ENCODE results near the gene B3GAT1. TPM values are rescaled to one million over a fixed set of nuclear protein-coding genes. Genes with fewer than 3 reads are reported as not detected.

B3GAT1 gene
- total and polyA plus RNA-seq, 12 donors = 0.04 to 0.60 (median 0.08) TPM; not detected in 6

DNA sequence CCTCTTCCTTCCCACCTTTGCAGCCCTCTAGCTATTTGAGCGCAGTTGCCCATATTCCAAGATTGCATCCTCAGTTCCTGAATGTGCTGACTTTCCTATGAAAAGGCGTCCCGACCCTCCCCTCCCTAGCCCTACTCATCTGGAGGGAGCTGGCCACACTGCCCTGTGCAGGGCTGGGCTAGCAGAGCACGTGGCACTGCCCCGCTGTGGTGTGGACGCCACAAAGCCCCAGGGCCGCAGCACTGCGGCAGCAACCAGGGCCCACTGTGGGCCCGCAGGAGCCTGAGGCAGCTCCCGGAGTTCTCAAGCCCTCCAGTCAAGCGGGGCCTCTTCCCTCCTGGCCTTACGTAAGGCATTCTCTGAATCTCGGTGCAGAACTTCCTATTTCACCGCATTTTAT lies 27.6 kb downstream of the B3GAT1 start:
- H3K36me3 ChIP-seq = no peaks in the 10 kb centered on the region
- ATAC-seq = no peak
- peaks cover 0 to 49% (median 29%) of the 10 kb centered on the region in 7 donors for H3K27me3 ChIP-seq
- DNase-seq = no peak
- TF ChIP-seq, protein P1, sequence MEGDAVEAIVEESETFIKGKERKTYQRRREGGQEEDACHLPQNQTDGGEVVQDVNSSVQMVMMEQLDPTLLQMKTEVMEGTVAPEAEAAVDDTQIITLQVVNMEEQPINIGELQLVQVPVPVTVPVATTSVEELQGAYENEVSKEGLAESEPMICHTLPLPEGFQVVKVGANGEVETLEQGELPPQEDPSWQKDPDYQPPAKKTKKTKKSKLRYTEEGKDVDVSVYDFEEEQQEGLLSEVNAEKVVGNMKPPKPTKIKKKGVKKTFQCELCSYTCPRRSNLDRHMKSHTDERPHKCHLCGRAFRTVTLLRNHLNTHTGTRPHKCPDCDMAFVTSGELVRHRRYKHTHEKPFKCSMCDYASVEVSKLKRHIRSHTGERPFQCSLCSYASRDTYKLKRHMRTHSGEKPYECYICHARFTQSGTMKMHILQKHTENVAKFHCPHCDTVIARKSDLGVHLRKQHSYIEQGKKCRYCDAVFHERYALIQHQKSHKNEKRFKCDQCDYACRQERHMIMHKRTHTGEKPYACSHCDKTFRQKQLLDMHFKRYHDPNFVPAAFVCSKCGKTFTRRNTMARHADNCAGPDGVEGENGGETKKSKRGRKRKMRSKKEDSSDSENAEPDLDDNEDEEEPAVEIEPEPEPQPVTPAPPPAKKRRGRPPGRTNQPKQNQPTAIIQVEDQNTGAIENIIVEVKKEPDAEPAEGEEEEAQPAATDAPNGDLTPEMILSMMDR (IDR thresholded peaks at IDR 0.05) = no peak
- H3K27ac ChIP-seq = no peak overlapping the region
- no peaks in the 10 kb centered on the region for H3K9me3 ChIP-seq
- no peak overlapping the region for H3K4me3 ChIP-seq
- WGBS, 2 donors = 83 to 92% methylated on average over 14 of the region's 14 CpGs
- H3K4me1 ChIP-seq = no peaks in the 10 kb centered on the region
- intact Hi-C loops (cut with DNase I) = no loop called here

GRCh38 chr11:134383576-134384221 lies 28.3 kb downstream of the B3GAT1 start:
- H3K4me1 ChIP-seq = no peaks in the 10 kb centered on the region
- DNase-seq (no peak), ATAC-seq (no peak)
- no peak overlapping the region for H3K4me3 ChIP-seq
- no peaks in the 10 kb centered on the region for H3K36me3 ChIP-seq
- H3K27ac ChIP-seq = no peak overlapping the region
- no peaks in the 10 kb centered on the region for H3K9me3 ChIP-seq
- intact Hi-C loops (cut with DNase I) = no loop called here
- 83 to 94% methylated on average over 78 of the region's 78 CpGs for WGBS, 2 donors
- TF ChIP-seq, protein P1 (IDR thresholded peaks at IDR 0.05) = no peak
- peaks cover 0 to 49% (median 29%) of the 10 kb centered on the region in 7 donors for H3K27me3 ChIP-seq

- Histone ChIP-seq H3K4me3 (no peak overlapping the region), H3K27ac (no peak overlapping the region), H3K27me3 (peaks cover 0 to 42% (median 25%) of the 10 kb centered on the region in 7 donors), H3K9me3 (no peaks in the 10 kb centered on the region), H3K4me1 (no peaks in the 10 kb centered on the region), H3K36me3 (no peaks in the 10 kb centered on the region)
- DNase-seq = no peak
- TF ChIP-seq, protein P1 (IDR thresholded peaks at IDR 0.05) = no peak
- intact Hi-C loops (cut with DNase I) = no loop called here
- 94 to 95% methylated on average over 24 of the region's 24 CpGs for WGBS, 2 donors
- no peak for ATAC-seq
Measured at GRCh38 chr11:134382830-134383229, 29.2 kb downstream of the B3GAT1 start.

- Histone ChIP-seq H3K36me3 (no peaks in the 10 kb centered on the region), H3K4me1 (no peaks in the 10 kb centered on the region), H3K27ac (no peak overlapping the region), H3K9me3 (no peaks in the 10 kb centered on the region), H3K4me3 (no peak overlapping the region), H3K27me3 (peaks cover 0 to 37% (median 20%) of the 10 kb centered on the region in 7 donors)
- TF ChIP-seq, protein P1 (IDR thresholded peaks at IDR 0.05) = no peak
- intact Hi-C loops (cut with DNase I) = no loop called here
- DNase-seq (no peak), ATAC-seq (no peak)
- 91 to 92% methylated on average over 8 of the region's 8 CpGs for WGBS, 2 donors
Measured at GRCh38 chr11:134382257-134382656, 29.8 kb downstream of the B3GAT1 start.

All from heart right ventricle (tissue), 16 donors.